ENCODE measurements around the gene MMP20. TPM values are rescaled to one million over a fixed set of nuclear protein-coding genes. Genes with fewer than 3 reads are reported as not detected.

MMP20 gene
- total RNA-seq, 3 donors from 2014 or later, result not detected

DNA sequence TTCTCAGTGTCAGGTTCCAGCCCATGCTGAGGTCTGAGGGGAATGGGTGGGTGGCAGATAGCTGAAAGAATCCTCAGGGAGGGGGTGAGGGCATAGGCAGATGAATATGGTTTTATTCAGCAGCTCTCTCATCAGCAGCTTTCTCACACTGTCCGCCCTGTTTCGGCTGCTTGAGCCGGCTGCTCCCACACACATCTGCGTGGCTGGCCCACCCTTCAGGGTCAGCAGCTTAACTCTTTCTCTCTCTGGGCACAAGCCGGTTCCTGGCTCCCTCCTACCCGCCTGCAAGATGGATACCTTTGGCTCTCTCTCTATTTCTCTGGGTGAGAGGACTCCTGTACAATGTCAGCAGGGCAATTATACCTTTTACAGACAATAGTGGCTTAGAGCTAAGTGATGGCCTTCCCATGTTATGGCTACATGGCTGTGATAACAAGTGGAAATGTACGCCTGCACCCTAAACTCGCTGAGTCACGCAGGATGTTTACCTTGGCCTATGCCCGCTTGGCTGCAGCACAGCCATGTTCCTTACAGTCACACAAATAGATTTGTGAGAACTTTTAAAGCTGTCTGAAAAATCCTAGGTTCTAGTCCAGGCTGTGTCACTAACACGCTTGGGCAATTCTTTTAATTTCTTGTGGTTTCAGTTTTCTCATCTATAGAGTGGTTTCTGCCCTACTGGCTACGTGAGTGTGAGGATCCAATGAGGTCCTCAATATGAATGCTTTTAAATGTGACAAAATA lies 4.1 kb downstream of the MMP20 start:
- no peak for DNase-seq
- intact Hi-C loops (cut with DNase I, micrococcal nuclease), result no loop called here
- TF ChIP-seq, protein P1, sequence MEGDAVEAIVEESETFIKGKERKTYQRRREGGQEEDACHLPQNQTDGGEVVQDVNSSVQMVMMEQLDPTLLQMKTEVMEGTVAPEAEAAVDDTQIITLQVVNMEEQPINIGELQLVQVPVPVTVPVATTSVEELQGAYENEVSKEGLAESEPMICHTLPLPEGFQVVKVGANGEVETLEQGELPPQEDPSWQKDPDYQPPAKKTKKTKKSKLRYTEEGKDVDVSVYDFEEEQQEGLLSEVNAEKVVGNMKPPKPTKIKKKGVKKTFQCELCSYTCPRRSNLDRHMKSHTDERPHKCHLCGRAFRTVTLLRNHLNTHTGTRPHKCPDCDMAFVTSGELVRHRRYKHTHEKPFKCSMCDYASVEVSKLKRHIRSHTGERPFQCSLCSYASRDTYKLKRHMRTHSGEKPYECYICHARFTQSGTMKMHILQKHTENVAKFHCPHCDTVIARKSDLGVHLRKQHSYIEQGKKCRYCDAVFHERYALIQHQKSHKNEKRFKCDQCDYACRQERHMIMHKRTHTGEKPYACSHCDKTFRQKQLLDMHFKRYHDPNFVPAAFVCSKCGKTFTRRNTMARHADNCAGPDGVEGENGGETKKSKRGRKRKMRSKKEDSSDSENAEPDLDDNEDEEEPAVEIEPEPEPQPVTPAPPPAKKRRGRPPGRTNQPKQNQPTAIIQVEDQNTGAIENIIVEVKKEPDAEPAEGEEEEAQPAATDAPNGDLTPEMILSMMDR (IDR thresholded peaks at IDR 0.05), result no peak
- Histone ChIP-seq H3K36me3 (ENCODE audit: low read depth) (no peaks in the 10 kb centered on the region), H3K9me3 (no peaks in the 10 kb centered on the region), H3K4me1 (ENCODE audit: low read depth) (peaks cover 5% of the 10 kb centered on the region), H3K4me3 (no peak overlapping the region)
- peak; percentile 47 for ATAC-seq

DNA sequence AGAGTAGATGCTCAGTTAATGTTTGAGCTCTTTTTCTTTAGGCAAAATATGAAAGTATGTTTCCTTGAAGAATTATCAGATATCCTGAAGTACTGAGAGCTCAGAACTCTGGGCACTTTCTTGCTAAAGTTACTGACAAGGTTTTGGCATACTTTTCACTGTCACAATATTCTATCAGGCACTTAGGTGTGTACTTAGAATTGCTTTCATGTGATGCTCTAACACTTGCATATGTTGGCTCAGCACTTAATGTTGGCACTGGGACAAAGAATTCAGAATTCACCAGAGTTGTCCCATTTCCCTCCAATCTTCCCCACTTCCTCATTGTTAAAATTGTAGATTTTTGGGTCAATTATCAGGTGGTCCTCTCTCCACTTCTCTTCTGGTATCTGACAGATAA lies 5.0 kb downstream of the MMP20 start:
- H3K36me3 ChIP-seq (ENCODE audit: low read depth), result no peaks in the 10 kb centered on the region
- TF ChIP-seq, protein P1 (IDR thresholded peaks at IDR 0.05), result no peak
- H3K4me3 ChIP-seq, result no peak overlapping the region
- DNase-seq (no peak), ATAC-seq (no peak)
- H3K4me1 ChIP-seq (ENCODE audit: low read depth), result peaks cover under 1% of the 10 kb centered on the region
- H3K9me3 ChIP-seq, result no peaks in the 10 kb centered on the region
- intact Hi-C loops (cut with DNase I, micrococcal nuclease), result no loop called here

DNA sequence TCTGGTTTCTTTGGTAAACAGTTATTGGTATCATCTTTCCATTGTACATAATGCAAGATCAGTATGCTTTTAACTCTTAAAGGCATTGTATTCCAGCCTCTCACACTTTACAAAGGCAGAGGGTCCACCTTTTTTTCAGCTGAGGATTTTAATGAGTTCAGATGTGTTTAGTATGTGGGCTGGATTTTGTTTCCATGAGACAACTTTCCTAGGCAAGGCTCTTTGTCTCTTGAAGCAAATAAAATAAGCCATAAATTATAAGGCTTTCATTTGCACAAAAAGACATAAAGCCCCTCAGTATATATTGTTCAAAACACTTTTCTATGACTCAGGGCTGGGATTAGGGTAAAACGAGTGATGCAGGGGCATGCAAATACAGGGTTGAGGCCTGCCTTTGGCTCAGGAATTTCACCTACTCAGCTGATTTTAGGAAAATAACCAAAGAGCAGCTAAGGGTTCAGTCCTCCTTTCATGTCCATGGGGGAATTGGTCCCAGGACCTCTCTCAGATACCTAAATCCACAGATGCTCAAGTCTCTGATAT lies 7.6 kb downstream of the MMP20 start:
- intact Hi-C loops (cut with DNase I, micrococcal nuclease), result no loop called here
- Histone ChIP-seq H3K9me3 (no peaks in the 10 kb centered on the region), H3K4me3 (no peak overlapping the region), H3K36me3 (ENCODE audit: low read depth) (no peaks in the 10 kb centered on the region), H3K4me1 (ENCODE audit: low read depth) (no peaks in the 10 kb centered on the region)
- no peak for ATAC-seq
- TF ChIP-seq, protein P1 (IDR thresholded peaks at IDR 0.05), result no peak
- DNase-seq, result no peak

DNA sequence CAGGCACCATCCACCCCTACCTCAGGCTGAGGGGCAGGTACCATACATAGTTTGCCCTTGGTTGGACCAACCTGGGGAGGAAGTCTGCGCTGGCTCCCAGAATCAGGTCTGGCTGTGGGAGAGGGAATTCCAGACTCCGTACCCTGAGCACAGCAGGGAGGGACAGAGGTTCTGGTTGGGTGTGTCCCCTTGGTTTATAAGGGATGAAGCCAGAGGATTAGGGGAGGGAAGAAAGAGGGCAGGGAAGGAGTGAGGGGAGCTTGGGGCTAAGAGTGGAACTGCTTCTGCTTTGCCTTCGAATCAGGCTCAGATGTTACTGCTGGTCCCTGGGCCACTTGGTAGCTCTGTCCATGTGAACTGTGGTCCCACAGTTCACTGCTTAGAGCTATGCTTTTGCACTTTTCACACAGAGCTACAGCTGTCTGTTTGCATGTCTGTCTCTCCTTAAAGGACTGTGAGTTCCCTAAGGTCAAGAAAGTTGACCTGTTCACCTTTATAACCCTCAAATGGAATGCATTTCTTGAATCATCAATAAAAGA lies 9.2 kb downstream of the MMP20 start:
- no peaks in the 10 kb centered on the region for H3K9me3 ChIP-seq
- ATAC-seq, result peak; percentile 25
- H3K36me3 ChIP-seq (ENCODE audit: low read depth), result no peaks in the 10 kb centered on the region
- no peak for DNase-seq
- TF ChIP-seq, protein P1 (IDR thresholded peaks at IDR 0.05), result no peak
- intact Hi-C loops (cut with DNase I, micrococcal nuclease), result no loop called here
- no peak overlapping the region for H3K4me3 ChIP-seq
- H3K4me1 ChIP-seq (ENCODE audit: low read depth), result no peaks in the 10 kb centered on the region

DNA sequence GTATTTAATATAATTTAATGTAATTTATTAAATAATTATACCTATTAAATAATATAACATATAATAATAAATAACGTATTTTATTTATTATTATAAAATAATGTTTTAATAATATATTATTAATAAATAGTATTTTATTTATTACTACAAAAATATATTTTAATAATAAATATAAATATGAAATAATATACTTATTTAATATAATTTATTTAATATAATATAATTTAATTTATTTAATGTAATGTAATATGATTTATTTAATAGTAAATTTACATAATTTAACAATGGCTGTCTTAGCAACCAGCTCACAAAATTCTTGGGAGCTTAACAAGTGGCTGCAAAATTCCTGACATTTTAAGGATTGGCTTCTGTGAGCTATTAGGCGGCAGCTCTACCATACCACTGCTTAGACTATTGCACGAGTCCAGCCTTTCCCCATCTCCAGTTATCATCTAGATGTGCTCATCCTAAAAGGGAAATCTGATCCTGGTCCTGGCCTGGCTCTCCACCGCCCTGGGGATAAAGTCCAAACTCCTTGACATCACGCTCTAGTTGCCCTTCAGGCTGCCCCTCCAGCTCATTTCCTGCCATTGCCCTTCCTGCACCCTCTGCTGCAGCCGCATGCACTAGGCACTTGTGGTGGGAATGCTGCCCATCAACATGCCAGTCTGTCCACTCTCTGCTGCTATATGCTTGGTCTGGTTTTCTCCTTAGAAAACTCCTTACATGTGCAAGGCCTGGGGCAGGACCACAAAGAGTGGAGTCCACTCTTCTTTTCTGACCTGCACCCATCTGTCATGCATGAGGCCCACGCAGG lies 9.8 kb downstream of the MMP20 start:
- no peaks in the 10 kb centered on the region for H3K36me3 ChIP-seq (ENCODE audit: low read depth)
- no peak overlapping the region for H3K4me3 ChIP-seq
- intact Hi-C loops (cut with DNase I, micrococcal nuclease), result no loop called here
- TF ChIP-seq, protein P1 (IDR thresholded peaks at IDR 0.05), result no peak
- ATAC-seq (no peak), DNase-seq (no peak)
- no peaks in the 10 kb centered on the region for H3K9me3 ChIP-seq
- H3K4me1 ChIP-seq (ENCODE audit: low read depth), result no peaks in the 10 kb centered on the region

Measured in mucosa of descending colon (tissue), 3 donors.